Stomach (tissue), 4 donors: Measurements from ENCODE around the gene EFHC2.

Source experiments
- CTCF ChIP-seq, 7 experiments: fragments of 450-650 bp in 4 of 7; fragments of 200-600 bp in 3 of 7; sonication (generic) in 3 of 7; IDR thresholded peaks; one replicate each; pipeline ENCODE4 v1.5.1; 2016 to 2019; ENCODE audit warnings: antibody characterized with exemption in 7 of 7, control low read depth in 2 of 7, mild to moderate bottlenecking in 1 of 7
- POLR2A ChIP-seq, 4 donors: fragments of 450-650 bp; IDR thresholded peaks; one replicate each; pipeline ENCODE4 v1.6.1; 2016; ENCODE audit warnings: antibody characterized with exemption in 4 of 4, control low read depth in 2 of 4, mild to moderate bottlenecking in 1 of 4, moderate library complexity in 1 of 4
- POLR2AphosphoS5 ChIP-seq, 3 donors: sonication (generic); formaldehyde crosslinking; IDR thresholded peaks; one replicate each; pipeline ENCODE4 v1.6.1; 2016; ENCODE audit warnings: antibody characterized with exemption in 3 of 3

GRCh38 chrX:44239036-44239435 is 104.4 kb downstream of the EFHC2 start:
- no peak for TF ChIP-seq POLR2AphosphoS5 (IDR thresholded peaks at IDR 0.05)
- no peak for TF ChIP-seq POLR2A (IDR thresholded peaks at IDR 0.05)
- no peak for TF ChIP-seq CTCF (IDR thresholded peaks at IDR 0.05)
